Colon (tissue), 2 donors: ENCODE results near the gene SPNS2.
A peak's percentile ranks its signal among the peaks of the same experiment; 100 is the strongest.

Experiments used
- FAIRE-seq: peaks from 2 replicates; lab custom pipeline; 2012; peaks lifted over from hg19 to GRCh38; lab: Jason Lieb, UNC
- donor health status: control.
- donor health status: control.

Gene SPNS2

DNA sequence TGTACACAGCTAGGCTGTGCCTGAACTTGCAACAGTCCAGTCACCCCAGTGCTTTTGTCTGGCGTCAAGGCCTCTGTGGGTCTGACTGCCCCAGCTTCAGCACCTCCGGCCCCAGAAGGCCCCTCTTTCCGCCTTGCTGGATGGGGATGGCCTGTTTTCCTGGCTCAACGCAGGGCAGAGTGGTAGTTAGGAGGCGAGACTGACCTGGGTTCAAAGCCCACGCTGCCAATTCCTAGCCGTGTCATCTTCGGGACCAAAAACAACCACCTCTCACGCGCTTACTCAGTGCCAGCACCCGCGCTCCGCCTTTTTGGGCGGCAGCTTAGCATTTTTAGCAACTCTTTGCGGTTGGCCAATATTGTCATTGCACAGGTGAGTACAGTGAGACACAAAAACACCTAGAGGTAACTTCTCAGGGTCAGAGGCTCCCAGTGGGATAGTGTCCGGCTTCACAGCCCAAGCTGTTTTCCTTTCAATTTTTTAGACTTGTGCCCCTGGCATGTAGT lies 51.9 kb downstream of the SPNS2 start:
- FAIRE-seq = no peak

DNA sequence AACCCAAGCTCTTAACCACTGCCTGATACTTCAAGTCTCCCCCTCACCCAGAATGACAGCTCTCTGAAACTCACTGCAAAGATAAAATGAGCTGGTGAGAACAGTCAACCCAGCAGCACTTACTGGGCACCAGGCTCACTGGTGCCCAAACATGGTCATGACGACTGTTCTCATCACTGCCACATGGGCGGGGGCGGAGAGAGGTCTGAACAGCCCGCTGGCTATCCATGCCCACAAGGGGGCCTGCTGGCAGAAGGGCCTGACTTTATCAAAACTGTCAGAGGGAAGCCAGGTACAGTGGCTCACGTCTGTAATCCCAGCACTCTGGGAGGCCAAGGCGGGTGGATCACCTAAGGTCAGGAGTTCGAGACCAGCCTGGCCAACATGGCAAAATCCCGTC lies 52.5 kb downstream of the SPNS2 start:
- no peak for FAIRE-seq

DNA sequence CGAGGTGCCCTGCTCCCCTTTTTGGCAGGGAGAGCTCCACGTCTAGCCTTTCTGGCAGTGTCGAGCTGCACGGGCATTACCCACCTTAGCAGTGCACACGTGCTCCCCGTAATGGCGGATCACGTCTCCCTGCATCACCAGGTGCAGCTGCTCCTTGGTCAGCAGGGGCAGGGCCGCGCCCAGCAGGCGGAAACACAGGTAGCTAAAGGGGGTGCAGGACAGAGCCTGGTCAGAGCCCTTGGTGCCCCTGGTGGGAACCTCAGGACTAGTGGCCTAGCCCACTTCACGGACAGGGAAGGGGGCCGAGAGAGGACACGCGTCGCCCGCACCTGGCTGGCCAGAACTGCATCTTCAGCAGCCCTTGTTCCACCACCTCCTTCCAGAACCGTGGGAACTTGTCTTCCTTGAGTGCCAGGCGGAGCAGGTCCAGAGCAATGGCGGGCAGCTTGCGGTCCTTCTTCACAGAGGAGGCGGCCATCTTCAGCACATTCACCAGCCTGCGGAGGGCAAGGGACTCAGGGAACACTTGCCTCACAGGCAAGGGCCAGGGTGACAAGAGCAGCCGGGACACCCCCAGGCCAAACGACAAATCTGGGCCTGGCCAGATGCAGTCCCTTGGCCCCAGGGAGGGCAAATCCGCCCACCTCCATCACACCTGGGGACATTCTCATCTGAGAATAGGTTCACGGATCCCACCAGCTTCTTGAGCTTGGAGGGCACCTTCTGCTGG lies 53.3 kb downstream of the SPNS2 start:
- no peak for FAIRE-seq

DNA sequence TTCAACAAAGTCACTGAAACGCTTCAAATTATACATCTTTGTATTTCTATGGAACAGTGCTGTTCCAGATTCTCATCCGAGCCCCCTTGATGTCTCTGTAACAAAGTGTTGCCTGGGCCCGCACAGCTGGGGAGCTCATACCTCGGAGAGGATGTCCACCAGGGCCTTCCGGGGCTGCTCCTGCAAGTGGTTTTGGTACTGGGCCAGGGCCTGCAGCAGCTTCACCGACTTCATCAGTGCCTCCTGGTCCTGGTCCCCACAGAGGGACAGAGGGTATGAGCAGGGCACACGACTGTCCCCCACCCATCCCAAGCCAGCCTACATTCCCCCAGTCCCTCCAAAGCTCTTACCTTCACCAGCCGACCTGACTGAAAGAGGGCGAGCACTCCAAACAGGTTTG lies 55.0 kb downstream of the SPNS2 start:
- no peak for FAIRE-seq

DNA sequence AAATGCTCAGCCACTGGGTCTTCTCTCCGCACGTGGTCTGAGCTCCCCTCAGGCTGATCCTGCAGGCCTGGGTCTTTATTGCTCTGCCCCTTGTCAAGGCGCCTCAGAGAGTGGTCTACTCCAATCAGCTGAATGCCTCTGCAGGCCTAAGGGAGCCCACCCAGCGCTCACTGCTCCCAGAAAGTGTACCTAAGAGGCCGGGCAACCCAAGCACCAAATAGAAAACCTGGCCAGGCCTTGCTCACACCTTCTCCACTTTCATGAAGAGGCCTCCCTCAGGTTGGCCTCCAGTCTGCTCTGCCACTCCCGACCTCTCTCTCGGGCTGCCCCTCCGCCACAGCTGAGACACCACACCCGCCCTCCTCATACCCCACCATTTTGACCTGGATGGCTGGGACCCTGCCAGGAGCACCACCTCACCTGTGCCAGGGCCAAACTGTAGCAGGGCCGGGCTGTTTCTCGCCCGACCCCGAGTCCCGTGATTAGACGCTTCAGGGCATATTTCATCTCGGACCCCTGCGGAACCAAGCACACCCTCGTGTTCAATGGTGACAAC lies 55.8 kb downstream of the SPNS2 start:
- FAIRE-seq = no peak

DNA sequence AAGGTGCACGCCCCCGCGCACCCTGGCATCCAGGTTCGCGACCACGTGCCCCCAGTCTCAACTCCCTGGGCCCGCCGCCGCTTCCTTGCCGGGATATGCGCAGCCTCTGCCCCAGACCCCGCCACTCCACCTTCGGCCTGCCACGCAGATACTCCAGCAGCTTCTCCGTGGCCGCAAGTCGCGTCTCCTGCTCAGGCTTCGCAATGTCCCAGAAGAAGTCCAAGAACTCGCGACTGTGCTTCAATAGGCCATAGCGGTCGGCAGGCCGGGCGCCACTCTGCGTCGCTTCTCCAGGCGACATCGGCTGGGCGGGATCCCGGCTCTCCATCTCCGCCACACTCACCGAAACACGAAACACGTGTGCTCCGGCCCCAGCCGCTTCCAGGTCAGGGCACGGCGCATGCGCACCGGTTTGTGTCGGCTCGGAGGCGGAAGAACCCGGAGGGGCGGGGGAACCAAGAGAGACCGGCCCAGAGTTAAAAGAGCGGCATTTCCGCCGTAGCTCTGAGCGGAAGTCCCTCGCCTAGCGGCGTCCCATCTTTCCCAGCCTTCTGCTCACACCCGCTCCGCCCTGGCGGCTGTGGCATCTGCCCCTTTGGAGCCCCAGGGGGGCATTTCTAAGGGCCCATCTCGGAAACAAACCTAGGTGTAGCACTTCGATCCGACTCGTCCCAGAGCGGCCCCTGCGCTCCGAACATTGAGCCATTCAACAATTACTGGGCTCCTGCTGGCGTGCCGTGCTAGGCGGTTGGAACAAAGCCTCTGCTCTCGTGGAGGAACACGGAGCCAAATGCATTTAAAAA lies 56.5 kb downstream of the SPNS2 start, which contains the start of gene MYBBP1A:
Gene MYBBP1A, minus strand, starts transcription at position 388 of the 803 bp plus-strand sequence. Its CDS starts 60 bp downstream, at position 328.
- FAIRE-seq = no peak

DNA sequence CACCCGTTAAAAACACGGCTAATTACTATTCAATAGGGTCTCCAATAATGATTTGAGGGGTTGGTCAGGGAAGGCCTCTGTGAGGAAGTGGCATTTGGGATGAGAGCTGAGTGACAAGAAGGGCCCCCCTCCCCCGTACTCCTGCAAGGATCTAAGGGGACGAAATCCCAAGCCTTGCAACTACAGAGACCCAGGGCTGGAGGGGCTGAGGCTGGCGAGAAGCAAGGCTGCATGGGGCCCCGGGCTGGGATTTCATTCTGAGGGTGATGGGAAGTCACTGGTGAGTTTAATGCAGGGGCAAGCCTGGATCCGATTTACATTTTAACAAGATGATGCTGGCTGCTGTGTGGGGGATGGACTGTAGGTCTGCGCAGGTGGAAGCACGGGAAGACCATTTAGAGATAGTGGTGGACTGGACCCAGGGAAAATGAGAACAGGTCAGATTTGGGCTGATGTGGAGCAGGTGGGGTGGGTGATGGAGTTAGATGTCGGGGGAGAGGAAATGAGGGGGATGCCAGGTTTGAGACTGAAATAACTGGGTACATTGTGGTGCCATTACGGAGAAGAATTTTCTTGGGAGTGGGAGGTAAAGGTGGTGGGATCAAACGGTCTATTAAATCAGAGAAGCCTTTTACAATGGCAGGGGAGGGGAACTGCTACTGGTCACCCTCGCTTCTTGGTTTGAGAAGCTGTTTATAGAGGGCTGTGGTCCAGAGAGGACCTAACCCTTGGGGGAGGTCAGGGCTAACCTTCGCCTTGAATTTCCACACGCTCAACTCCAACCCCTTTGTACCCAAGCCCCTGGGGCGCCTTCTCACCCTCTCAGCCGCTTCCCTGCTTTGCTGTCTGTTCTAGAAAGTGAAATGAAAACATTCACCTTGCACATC lies 57.4 kb downstream of the SPNS2 start:
- no peak for FAIRE-seq

DNA sequence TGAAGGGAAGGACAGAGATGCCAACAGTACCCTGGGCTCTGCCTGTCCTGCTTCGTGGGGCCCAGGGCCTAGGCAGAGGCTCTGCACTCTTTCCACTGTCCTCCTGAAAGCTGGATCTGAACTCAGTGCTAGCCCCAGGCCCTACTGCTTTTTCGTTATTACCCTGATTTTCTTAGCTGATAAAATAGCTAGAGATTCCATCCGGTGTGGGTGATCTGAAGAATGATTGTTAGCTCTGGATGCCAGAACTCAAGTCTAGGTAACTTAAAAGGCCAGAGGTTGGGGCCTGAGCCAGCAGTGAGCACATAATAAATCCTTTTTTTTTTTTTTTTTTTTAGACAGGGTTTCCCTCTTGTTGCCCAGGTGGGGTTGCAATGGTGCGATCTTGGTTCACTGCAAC lies 58.3 kb downstream of the SPNS2 start:
- FAIRE-seq = no peak

DNA sequence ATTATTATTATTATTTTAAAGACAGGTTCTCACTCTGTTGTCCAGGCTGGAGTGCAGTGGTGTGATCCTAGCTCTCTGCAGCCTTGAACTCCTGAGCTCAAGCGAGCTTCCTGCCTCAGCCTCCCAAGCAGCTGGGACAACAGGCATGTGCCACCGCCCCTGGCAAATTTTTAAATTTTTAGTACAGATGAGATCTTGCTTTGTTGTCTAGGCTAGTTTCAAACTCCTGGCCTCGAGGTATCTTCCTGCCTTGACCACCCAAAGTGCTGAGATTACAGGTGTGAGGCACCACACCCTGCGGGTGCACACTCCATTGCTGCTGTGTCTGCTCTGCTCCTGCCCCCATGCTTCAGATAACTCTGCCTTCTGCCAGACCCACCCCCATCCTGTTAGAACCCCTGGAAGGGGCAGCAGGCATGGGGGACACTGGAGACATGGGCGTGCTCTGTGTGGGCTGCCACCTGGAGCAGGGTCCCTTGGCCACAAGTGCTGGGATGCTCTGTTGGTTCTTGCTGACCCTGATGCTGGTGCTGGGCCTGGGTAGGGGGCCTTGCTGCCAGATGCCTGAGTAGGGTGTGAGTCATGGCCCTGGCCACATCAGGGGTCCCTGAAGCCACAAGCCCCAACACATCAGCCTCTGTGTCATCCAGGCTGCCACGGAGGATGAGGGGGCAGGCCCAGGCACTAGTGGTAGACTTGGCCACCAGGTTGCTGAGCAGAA lies 59.1 kb downstream of the SPNS2 start:
- FAIRE-seq = no peak

DNA sequence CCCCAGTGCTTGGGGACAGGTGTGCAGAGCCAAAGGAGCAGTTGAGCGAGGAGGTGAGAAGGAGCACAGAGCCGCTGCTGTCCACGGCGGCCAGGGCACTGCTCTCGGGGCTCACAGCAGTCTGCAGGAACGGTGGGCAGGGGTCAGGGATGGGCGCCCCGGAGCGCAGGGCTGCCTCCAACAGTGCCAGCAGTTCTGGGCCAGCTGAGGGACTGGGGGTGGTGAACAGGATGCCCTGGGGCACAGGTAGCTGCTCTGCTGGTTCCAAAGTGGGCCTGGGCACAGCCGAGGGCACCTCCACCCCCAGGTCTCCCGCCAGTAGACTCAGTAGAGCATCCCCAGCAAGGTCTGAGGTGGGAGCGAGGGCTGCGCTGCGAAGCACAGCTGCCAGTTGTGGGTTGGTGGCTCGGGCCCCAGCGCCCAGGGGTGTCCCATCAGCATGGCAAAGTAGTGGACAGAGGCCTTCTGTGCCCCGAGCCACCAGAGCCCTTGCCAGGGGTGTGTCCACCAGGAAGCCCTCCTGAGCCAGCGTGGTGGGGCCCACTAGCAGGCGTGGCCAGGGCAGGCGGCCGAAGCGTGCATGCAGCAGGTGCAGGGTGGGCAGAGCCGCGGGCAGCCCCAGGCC lies 59.8 kb downstream of the SPNS2 start:
- no peak for FAIRE-seq

DNA sequence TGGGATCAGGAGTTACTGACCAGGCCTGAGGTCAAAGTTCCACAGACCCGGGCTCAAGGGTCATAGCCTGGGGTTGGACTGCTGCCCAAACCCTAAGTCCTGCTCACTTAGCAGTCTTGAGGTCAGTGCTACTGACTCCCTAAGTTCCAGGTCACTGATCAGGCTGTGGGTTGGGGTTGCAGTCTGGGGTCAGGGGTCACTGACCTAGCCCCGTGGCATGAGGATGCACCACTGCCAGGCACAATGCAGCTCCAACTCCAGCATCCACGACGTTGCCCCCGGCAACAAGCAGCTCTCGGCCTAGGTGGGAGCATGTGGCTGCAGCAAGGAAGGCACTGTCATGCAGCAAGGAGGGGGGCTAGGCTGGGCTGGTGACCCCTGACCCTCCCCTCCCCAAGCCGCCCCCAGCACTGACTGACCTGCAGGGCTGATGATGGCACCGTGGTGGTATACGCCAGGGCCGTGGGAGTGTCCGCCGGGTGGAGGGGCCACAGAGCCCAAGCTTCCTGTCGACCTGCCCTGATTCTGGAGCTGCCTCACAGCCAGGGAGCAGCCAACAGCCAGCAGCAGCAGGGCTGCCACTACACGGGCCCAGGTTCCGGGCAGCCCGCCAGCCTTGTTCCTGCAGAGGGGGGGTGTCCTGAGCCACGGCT lies 60.6 kb downstream of the SPNS2 start:
- no peak for FAIRE-seq

DNA sequence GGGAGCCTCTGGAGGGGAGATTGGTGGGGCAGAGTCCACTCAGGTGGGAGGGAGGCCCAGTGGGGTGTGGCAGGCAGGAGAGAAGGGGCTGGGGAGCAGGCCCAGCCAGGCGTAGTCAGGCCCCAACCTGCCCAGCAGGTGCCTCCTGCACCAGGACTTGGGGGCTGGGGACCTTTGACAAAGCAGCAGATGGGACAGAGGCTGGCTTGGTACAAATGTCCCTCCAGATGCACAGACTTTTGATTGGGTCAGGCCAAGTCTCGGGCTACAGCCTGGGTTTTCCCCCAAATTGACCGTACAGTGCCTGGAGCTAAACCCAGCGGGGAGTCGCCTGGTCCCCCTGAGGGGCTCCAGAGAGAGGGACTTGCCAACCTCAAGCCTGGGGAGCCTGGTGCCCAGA lies 61.3 kb downstream of the SPNS2 start:
- no peak for FAIRE-seq

DNA sequence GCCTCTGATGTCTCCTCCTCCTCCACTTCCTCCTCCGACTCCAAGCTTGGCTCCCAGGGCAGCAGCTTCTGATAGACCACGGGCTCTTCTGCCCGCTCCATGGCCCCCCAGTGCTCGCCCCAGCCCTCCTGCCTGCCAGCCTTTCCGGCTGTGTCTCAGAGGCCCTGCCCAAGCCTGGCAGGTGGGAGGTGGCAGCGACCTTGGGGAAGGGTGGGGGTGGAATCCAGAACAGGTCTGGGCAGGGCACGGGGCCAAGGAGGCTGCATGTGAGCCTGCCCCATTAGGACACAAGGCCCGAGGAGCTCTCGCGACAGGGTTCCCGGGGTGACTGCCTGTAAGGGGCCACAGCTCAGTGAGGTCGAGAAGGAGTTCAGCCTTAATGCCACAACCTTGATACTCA lies 61.7 kb downstream of the SPNS2 start, which contains the start of gene GGT6:
Gene GGT6, minus strand, starts transcription at position 157 of the 400 bp plus-strand sequence. Its CDS starts 56 bp downstream, at position 101.
- FAIRE-seq = no peak

DNA sequence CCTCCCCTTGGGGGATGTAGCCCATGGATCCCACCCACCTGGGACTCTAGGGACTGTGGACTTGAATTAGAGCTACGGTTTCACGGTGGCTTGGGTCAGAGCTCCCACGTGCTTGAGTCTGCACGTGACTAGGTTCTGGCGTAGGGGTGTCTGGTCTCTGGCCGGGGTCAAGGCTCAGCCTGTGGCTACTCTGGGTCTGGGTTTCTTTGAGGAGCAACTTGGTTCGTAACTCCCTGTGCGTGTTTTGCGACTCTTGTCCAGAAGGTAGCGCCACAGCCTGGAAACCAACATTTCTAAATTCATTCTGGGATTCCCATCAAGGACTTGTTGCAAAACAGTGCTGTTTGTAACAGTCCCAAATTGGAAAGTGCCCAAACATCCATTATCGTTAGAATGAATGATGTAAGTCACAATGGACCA lies 62.2 kb downstream of the SPNS2 start:
- no peak for FAIRE-seq

DNA sequence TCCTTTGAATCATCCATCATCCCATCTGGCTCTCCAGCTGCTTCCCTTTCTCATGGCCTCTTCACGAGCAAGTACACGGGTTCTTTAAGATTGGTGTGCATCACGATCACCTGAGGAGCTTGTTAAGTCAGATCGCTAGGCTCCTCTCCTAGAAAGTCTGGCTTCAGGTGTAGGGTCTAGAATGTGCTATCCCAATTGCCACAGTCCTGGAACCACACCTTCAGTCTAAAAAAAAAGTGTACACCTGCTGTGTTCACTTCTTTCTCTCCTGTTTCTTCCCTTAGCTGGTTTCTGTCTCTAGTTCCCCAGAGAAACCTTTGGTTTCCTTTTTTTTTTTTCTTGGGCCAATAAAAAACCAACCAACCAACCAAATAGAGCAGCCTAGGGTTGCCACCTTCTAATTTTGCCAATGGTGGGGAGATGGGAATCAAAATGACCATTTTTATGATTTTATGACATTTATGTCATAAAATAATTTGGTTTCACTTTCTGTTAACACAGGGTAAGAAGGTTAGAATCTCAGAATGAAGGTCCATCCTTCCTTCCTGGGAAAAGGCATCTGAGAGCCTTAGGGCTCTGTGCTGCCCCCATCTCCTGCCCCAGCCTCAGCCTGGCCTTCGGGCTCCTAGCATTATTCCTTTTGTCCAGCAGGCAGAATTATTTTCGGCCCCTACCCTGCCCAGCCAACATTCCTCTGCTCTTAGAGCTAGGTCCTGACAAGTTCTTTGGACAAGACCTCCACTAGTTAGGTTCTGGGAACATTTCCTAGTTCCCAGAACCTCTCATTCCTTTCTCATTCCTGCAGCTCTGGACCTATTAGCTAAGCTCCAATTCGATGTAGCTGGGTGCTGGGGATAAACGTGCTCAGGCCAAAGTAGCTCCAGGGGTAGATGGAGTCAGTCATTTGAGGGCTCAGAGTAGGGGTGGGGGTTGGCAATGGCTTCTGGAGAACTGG lies 63.6 kb downstream of the SPNS2 start:
- peak; percentile 96 for FAIRE-seq

DNA sequence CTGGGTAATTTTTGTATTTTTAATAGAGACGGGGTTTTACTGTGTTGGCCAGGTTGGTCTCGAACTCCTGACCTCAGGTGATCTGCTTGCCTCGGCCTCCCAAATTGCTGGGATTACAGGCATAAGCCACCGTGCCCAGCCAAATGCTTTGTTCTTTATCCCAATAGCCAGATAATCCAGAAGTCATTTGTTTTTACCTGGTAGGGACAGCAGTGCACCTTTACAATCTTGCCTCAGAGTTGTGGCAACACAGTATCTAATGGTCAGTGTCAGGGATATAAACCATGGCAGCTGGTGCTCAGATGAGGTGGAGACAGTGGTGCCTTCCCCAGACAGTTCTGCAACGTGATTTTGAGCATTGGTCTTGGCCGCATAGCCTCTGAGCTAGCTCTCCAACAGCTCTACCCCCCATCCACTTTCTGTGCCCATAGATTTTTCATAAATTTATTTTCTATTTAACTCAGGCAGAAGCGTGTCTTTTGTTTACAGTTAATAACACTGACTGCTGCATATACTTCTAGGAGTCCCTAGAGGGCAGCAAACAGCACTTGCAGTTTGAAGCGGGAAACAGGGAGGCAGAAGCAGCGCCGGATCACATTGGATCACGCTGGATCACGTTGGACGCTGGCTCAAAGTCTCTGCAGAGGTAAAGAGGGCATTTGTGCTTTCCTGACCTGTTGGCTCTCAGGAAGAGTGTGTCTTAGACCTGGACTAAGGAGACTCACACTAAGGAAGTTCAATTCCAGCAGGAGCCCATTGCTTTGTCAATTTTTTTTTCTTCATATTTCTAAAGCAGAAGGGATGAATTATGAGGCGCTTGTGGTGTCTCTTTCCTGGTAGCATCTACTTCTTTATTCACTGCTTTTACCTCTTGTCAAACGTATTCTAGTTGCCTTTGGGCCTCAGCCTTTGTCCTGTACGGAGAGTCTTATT lies 66.8 kb downstream of the SPNS2 start:
- no peak for FAIRE-seq

DNA sequence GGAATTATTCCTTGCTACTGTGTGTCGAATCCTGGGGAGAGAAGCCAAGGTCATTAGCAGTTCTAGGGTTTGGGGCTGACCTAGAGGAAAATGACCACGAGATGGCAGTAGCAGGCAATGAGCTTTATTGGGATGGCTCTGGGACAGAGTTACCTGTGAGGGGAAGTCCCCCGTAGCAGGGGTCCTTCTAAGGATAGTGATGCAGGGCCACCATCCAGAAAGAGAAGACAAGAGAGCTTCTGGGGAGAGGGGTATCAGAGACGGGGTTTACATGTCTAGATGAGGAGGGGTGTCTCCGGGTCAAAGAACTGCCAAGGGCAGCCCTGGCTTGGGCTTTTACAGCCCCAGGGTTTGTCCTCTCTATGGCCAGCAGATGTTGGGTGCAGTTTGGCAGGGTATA lies 68.1 kb downstream of the SPNS2 start:
- FAIRE-seq = no peak

DNA sequence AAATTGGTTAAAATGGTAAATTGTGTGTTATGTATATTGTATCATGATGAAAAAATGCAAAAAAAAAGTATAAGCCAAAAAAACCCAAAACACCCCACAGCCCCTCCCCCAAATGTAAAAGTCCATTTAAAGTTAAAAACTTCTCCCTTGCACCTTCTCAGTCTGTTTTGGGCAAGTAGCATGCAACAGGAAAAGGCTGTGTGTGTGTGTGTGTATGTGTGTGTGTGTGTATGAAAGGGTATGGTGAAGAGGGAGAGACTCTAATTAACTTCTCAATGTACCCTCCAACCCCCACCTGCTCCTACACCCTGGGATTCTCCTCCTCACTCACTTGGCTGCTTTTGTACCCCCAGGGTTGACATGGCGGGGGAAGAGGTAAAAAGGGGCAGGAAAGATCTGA lies 70.9 kb downstream of the SPNS2 start:
- no peak for FAIRE-seq
